ENCODE measurements around the gene CD3E. TPM values are rescaled to one million over a fixed set of nuclear protein-coding genes. Genes with fewer than 3 reads are reported as not detected.

The CD3E gene
- total RNA-seq (1 to 10 TPM in 5 of 9 donors, under 1 TPM in 2, not detected in 2; 0.63 to 3.4 (median 2.7) TPM), polyA plus RNA-seq (1 to 10 TPM; 2.2 to 3.4 (median 2.7) TPM)
- long read RNA-seq, donor 1: 0 reads
- long read RNA-seq, donor 2: 0 reads
- long read RNA-seq, donor 3: 0 reads
- long read RNA-seq, donor 4: 0 reads
- long read RNA-seq, donor 5, partial matches to known transcripts: 0 of 1 reads
- long read RNA-seq, donor 5, other reads (novel, unspliced or antisense): 1 of 1 reads
- long read RNA-seq, donor 6, partial matches to known transcripts: 0 of 1 reads
- long read RNA-seq, donor 6, other reads (novel, unspliced or antisense): 1 of 1 reads
- long read RNA-seq, donor 7: 0 reads
- long read RNA-seq, donor 8: 0 reads
- long read RNA-seq, donor 9: 0 reads
- long read RNA-seq, donor 10: 0 reads

- no peaks in the 10 kb centered on the region for H3K36me3 ChIP-seq (replicated peaks in 1 of 2)
- TF ChIP-seq POLR2A (IDR thresholded peaks at IDR 0.05): no peak
- no peak for TF ChIP-seq CTCF (IDR thresholded peaks at IDR 0.05)
- no peak within 1 kb of the TSS for H3K27ac ChIP-seq
- no peaks in the 10 kb centered on the region for H3K9me3 ChIP-seq (replicated peaks in 1 of 3)
- no peaks in the 10 kb centered on the region for H3K4me1 ChIP-seq (replicated peaks in 1 of 2)
- 73 to 83% (median 78%) methylated on average over 8 of the region's 8 CpGs for WGBS, 4 donors
- H3K4me3 ChIP-seq: no peak within 1 kb of the TSS
- no peak for DNase-seq
- H3K27me3 ChIP-seq: no peaks in the 10 kb centered on the region
- intact Hi-C loops (cut with DNase I): no loop called here
Observed at GRCh38 chr11:118304568-118305248, at the start of gene CD3E. TSS of gene CD3E (plus strand) at chr11:118304730. CDS start at chr11:118304953, 223 bp downstream.

DNA sequence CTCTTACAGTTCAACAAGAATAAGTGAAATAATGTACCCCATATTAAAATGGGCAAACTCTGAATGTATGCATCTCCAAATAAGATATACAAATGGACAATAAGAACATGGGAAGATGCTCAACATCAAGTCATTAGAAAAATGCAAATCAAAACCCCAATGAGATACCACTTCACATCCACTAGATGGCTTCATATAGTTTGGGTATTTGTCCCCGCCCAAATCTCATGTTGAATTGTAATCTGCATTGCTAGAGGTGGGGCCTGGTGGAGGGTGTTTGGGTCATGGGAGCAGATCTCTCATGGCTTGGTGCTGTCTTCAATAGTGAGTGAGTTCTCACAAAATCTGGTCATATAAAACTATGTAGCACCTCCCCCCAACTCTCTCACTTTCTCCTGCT lies 46.1 kb upstream of the CD3E start:
- Histone ChIP-seq H3K27ac (no peak overlapping the region), H3K27me3 (peaks cover 13% of the 10 kb centered on the region), H3K4me3 (no peak overlapping the region), H3K4me1 (replicated peaks in 1 of 2) (no peaks in the 10 kb centered on the region), H3K36me3 (replicated peaks in 1 of 2) (no peaks in the 10 kb centered on the region), H3K9me3 (replicated peaks in 1 of 3) (no peaks in the 10 kb centered on the region)
- 0 to 83% (median 4%) methylated on average over 1 of the region's 1 CpG for WGBS, 4 donors
- no peak for DNase-seq
- intact Hi-C loops (cut with DNase I): no loop called here
- TF ChIP-seq CTCF (IDR thresholded peaks at IDR 0.05) (no peak), POLR2A (IDR thresholded peaks at IDR 0.05) (no peak)

DNA sequence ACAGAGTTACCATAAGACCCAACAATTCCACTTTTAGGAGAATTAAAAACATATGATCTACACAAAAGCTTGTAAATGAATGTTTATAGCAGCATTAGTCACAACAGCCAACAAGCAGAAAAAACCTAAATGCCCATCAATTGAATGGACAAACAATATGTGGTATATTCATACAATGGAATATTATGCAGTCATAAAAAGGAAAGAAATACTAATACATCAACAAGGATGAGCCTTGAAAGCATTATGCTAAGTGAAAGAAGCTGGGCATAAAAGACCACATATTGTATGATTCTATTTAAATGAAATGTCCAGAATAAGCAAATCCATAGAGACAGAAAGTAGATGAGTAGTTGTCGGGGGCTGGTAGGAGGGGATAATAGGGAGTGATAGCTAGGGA lies 45.4 kb upstream of the CD3E start:
- Histone ChIP-seq H3K4me1 (replicated peaks in 1 of 2) (peaks cover 0 to 6% of the 10 kb centered on the region in 2 donors), H3K9me3 (replicated peaks in 1 of 3) (no peaks in the 10 kb centered on the region), H3K27ac (no peak overlapping the region), H3K27me3 (peaks cover 13% of the 10 kb centered on the region), H3K4me3 (no peak overlapping the region), H3K36me3 (replicated peaks in 1 of 2) (no peaks in the 10 kb centered on the region)
- TF ChIP-seq CTCF (IDR thresholded peaks at IDR 0.05) (no peak), POLR2A (IDR thresholded peaks at IDR 0.05) (no peak)
- intact Hi-C loops (cut with DNase I): no loop called here
- no peak for DNase-seq
- WGBS, 4 donors: 95 to 100% (median 99%) methylated on average over 1 of the region's 1 CpG

- DNase-seq: no peak
- Histone ChIP-seq H3K9me3 (replicated peaks in 1 of 3) (no peaks in the 10 kb centered on the region), H3K27ac (no peak overlapping the region), H3K4me3 (no peak overlapping the region), H3K36me3 (replicated peaks in 1 of 2) (no peaks in the 10 kb centered on the region), H3K27me3 (peaks cover 23% of the 10 kb centered on the region), H3K4me1 (replicated peaks in 1 of 2) (peaks cover 0 to 9% of the 10 kb centered on the region in 2 donors)
- WGBS, 4 donors: 74 to 85% (median 77%) methylated on average over 3 of the region's 3 CpGs
- intact Hi-C loops (cut with DNase I): no loop called here
- TF ChIP-seq CTCF (IDR thresholded peaks at IDR 0.05) (no peak), POLR2A (IDR thresholded peaks at IDR 0.05) (no peak)
Observed at GRCh38 chr11:118260353-118260752, 44.2 kb upstream of the CD3E start.

Measured in adrenal gland (tissue), 19 donors.